Measurements from ENCODE around the gene LONRF2. TPM values are rescaled to one million over a fixed set of nuclear protein-coding genes. Genes with fewer than 3 reads are reported as not detected.

LONRF2 gene
- total and polyA plus RNA-seq, 2 of the 4 experiments (the other 2 are of a cell fraction): 0.19 to 0.54 TPM

DNA sequence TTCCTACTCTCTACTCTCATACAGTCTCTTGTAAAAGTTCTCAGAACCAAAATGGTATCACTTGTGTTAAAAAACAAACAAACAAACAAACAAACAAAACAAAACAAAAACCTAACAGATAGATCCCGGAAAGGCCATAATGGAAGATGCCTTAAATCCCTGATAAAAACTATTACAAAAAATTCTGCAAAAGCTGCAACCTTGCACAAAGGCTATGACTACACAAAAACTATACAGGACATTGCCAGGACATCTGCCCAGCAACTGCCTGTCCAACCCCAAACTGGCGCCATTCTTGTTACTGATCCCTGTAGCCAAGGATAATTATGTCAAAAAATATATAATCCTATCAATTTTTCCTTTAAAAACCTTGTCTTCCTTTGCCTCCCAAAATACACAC is 36.3 kb upstream of the LONRF2 start:
- no TSS peak for BruUV-seq (replicated peaks)
- ATAC-seq (ENCODE audit: low read depth) (no peak), DNase-seq (no peak)
- no peak overlapping the region for H3K14ac ChIP-seq (replicated peaks; ENCODE audit: low read depth, low read length)
- peaks cover 14% of the 10 kb centered on the region for H3K27me3 ChIP-seq (ENCODE audit: control insufficient read depth, insufficient read depth, low read length)
- H3K79me1 ChIP-seq (ENCODE audit: low read depth in 1 of 2, low read length in 2 of 2): no peaks in the 10 kb centered on the region
- H2BK15ac ChIP-seq (ENCODE audit: low read depth, low read length): no peak overlapping the region
- no peaks in the 10 kb centered on the region for H3K36me3 ChIP-seq (ENCODE audit: control insufficient read depth, insufficient read depth, low read length)
- H3K4ac ChIP-seq (ENCODE audit: low read depth, low read length): no peak overlapping the region
- H3K4me2 ChIP-seq (ENCODE audit: low read depth, low read length): no peak overlapping the region
- H2BK120ac ChIP-seq (ENCODE audit: low read depth, low read length): no peak overlapping the region
- no peak overlapping the region for H3K18ac ChIP-seq (ENCODE audit: low read depth, low read length)
- H2AK9ac ChIP-seq (replicated peaks; ENCODE audit: low read depth, low read length, poor library complexity): no peak overlapping the region
- no peak overlapping the region for H2AK5ac ChIP-seq (ENCODE audit: low read depth, low read length)
- no peak overlapping the region for H3K9ac ChIP-seq (ENCODE audit: low read depth, low read length)
- no peak overlapping the region for H4K91ac ChIP-seq (ENCODE audit: insufficient read depth, low read depth, low read length)
- TF ChIP-seq, protein P1, sequence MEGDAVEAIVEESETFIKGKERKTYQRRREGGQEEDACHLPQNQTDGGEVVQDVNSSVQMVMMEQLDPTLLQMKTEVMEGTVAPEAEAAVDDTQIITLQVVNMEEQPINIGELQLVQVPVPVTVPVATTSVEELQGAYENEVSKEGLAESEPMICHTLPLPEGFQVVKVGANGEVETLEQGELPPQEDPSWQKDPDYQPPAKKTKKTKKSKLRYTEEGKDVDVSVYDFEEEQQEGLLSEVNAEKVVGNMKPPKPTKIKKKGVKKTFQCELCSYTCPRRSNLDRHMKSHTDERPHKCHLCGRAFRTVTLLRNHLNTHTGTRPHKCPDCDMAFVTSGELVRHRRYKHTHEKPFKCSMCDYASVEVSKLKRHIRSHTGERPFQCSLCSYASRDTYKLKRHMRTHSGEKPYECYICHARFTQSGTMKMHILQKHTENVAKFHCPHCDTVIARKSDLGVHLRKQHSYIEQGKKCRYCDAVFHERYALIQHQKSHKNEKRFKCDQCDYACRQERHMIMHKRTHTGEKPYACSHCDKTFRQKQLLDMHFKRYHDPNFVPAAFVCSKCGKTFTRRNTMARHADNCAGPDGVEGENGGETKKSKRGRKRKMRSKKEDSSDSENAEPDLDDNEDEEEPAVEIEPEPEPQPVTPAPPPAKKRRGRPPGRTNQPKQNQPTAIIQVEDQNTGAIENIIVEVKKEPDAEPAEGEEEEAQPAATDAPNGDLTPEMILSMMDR (conservative IDR thresholded peaks at IDR 0.05; ENCODE audit: low read depth, low read length): no peak
- no peak for TF ChIP-seq RAD21 (IDR thresholded peaks at IDR 0.05; ENCODE audit: low read length)
- 0 out of 2 replicates have a peak, but pooled peaks have one; percentile 8 for TF ChIP-seq MAFK (IDR thresholded peaks at IDR 0.05; ENCODE audit: low read depth, low read length)
- TF ChIP-seq MAZ (IDR thresholded peaks at IDR 0.05; ENCODE audit: borderline replicate concordance, low read depth, low read length): no peak
- TF ChIP-seq CEBPB (IDR thresholded peaks at IDR 0.05; ENCODE audit: low read depth, low read length): no peak
- no peak for TF ChIP-seq RCOR1 (IDR thresholded peaks at IDR 0.05; ENCODE audit: insufficient replicate concordance, low read length)
- no peak for TF ChIP-seq CHD1 (IDR thresholded peaks at IDR 0.05; ENCODE audit: low read depth, low read length)
- TF ChIP-seq, protein P2, sequence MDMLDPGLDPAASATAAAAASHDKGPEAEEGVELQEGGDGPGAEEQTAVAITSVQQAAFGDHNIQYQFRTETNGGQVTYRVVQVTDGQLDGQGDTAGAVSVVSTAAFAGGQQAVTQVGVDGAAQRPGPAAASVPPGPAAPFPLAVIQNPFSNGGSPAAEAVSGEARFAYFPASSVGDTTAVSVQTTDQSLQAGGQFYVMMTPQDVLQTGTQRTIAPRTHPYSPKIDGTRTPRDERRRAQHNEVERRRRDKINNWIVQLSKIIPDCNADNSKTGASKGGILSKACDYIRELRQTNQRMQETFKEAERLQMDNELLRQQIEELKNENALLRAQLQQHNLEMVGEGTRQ (IDR thresholded peaks at IDR 0.05; ENCODE audit: low read depth, low read length): no peak
- no peak for TF ChIP-seq FOS (IDR thresholded peaks at IDR 0.05; ENCODE audit: low read depth, low read length)
- H3K56ac ChIP-seq (ENCODE audit: extremely low read depth, insufficient read depth, low read length): no peak overlapping the region
- H2BK20ac ChIP-seq (ENCODE audit: low read depth, low read length): no peak overlapping the region
- dilution Hi-C loops (cut with HindIII; ENCODE audit: low sequenced_read_pairs, unreplicated experiment): no loop called here
- H4K20me1 ChIP-seq (ENCODE audit: insufficient read depth, low read length): no peaks in the 10 kb centered on the region
- no peak overlapping the region for H3K27ac ChIP-seq (ENCODE audit: insufficient read depth, low read length)
- no peaks in the 10 kb centered on the region for H3K4me1 ChIP-seq (ENCODE audit: control insufficient read depth, insufficient read depth, low read length)
- ChIA-PET CTCF (interaction anchor here (0.6 kb wide), 1 partner anchor 967 kb away, joined by 3 read pairs; no protein-coding TSS in a partner anchor), POLR2A (ENCODE audit: unreplicated experiment) (no interaction called here)
- in situ Hi-C loops (cut with MboI; ENCODE audit: low sequenced_read_pairs): no loop called here
- H3K23ac ChIP-seq (ENCODE audit: low read depth, low read length): no peak overlapping the region
- intact Hi-C loops (cut with micrococcal nuclease): no loop called here
- no peak overlapping the region for H4K5ac ChIP-seq (ENCODE audit: low read depth, low read length)
- H4K8ac ChIP-seq (ENCODE audit: low read depth in 2 of 2, low read length in 2 of 2): no peak overlapping the region
- H3K9me3 ChIP-seq (ENCODE audit: control insufficient read depth, insufficient read depth, low read length): peaks cover 4% of the 10 kb centered on the region
- no peaks in the 10 kb centered on the region for H3K9me1 ChIP-seq (ENCODE audit: insufficient read depth, low read length)
- 90% methylated on average over 2 of the region's 2 CpGs; no CpG with 5 or more reads in 1 of the 2 experiments for WGBS, 2 experiments (ENCODE audit: extremely low coverage in 2 of 2, insufficient read length in 1 of 2)
- H3K4me3 ChIP-seq (ENCODE audit: insufficient read depth, low read depth, low read length): no peak overlapping the region
- no peak overlapping the region for H2BK5ac ChIP-seq (ENCODE audit: low read depth, low read length, poor library complexity, severe bottlenecking)
- no peak overlapping the region for H2AFZ ChIP-seq (replicated peaks; ENCODE audit: low read length, poor library complexity)

Measured in IMR-90 (cell line).